HG02870 (cell line): Measurements from ENCODE around the gene GRM6.

ENCODE experiments used
- ATAC-seq: cut with Tn5 transposase; IDR thresholded peaks from one replicate; pipeline ENCODE4 v1.9.1; 2021; ENCODE audit warnings: mild to moderate bottlenecking, moderate library complexity; ENCODE audit not compliant: unreplicated experiment

GRM6 gene

DNA sequence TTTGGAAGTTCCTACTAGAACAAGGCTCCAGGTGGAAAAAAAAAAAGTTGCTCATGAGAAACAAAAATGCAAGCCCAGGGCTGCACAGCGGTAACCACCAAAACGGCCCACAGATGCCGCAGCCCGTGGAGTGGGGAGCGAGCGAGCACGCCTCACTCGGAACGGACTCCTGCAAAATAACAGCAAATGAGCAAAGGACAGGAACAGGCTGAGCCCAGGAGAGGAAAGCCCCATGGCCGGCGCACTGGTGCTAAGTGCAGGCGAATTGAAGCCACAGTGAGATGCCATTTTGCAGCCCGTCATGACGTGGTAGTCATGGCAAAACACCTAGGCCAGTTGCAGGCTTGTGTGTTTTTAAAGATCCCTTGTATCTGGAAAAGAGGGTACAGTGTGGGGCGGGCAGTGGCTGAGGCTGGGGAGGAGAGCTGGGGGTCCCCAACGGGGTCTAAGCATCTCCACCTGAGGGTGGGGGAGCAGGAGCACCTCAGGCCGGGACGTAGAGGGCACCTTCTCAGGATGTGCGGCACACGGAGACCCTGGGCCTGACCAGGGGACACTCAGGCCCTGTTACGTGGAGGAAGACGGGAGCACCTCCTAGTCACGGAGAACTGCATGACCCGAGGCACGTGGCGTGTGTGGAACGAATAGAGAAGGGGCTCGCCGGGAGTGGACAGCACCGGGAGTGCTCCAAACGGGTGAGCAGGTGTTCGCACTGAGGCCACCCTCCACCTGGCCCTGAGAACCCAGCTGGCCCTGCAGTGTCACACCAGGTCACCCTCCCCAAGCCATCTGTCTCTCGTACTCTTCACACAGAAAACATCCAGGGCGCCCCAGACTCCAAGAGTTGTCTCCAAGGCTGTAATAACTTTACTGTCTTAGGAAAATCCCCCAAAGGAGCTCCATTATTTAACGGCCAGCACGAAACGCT lies 10.7 kb downstream of the GRM6 start:
- ATAC-seq = no peak

DNA sequence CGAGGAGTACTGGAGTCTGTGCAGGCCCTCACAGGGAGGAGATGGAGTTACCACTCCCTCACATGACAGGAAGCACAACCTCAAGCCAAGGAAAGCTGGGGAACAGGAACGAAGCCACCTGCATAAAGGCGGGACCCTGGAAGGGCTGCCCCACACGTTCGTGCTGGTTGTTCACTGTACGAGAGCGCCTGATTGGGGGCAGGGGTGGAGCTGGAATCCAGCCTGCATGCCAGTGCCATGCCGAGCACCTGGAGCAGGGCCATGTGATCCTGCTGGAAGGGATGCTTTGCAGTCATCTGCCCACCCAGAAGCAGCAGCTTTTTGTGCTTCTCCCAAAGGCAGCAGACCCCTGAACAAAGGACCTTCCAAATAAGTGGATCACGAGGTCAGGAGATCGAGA lies 11.4 kb downstream of the GRM6 start:
- no peak for ATAC-seq

DNA sequence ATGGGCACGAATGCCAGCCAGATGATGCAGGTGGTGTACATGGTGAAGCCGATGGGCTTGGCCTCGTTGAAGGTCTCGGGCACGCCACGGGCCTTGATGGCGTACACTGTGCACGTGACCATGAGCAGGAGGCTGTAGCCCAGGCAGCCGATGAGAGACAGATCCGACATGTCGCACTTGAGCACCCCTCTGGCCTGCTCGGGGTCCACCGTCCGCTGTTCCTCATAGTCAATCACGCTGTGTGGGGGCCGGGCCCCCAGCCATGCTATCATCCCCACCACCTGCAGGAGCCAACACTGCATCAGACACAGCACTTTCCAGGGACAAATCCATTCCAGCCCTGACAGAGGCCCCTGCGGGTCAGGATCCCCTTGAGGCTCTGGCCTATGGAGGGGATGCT lies 12.2 kb downstream of the GRM6 start:
- ATAC-seq = no peak

DNA sequence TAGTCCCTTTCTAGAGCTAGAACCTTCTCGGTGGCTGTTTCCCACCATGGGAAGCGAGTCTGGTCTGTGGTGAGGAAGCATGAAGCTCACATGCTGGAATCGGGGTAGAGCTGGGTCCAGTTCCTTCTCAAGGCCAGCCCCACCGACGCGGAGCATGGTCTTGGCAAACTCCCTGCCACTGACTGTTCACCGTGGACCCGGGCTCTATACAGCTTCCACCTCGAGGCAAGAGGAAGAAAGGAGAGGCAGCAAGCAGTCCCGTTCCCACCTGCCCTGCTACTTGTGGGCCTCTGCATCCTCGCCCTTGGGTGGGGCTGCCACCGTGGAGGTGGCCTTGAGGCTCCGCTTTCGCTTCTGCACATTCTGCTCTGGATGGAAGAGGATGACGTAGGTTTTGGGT lies 13.7 kb downstream of the GRM6 start:
- ATAC-seq = no peak

DNA sequence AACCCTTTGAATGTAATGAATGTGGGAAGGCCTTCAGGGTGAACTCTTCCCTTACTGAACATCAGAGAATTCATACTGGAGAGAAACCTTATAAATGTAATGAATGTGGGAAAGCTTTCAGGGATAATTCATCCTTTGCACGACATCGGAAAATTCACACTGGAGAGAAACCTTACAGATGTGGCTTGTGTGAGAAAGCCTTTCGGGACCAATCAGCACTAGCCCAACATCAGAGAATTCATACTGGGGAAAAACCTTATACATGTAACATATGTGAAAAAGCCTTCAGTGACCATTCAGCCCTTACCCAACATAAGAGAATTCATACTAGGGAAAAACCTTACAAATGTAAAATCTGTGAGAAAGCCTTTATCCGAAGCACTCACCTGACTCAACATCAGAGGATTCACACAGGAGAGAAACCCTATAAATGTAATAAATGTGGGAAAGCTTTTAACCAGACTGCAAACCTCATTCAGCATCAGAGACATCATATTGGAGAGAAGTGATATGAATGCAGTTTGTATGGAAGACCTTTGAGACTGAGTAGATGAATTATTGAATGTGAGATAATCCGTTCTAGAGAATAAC lies 29.6 kb downstream of the GRM6 start:
- ATAC-seq = no peak

DNA sequence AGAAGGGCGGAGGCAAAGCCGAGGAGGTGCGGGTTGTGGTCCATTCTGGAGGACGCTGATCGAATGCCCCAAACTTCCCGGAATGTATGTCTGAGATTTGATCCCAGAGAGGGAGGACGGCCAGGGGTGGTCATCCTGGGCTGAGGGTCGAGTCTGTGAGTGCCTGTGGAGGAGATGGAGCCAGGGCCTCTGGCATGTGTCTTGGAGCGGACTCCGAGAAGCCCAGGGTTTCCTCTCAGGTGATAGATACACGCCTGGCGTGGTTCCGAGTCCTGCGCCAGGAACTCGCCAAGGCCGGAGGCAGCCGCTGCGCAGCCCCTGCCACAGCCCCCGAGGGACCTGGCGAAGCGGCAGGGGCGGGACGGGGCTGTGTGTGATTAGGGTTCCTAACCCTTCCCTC lies 53.8 kb downstream of the GRM6 start:
- no peak for ATAC-seq

DNA sequence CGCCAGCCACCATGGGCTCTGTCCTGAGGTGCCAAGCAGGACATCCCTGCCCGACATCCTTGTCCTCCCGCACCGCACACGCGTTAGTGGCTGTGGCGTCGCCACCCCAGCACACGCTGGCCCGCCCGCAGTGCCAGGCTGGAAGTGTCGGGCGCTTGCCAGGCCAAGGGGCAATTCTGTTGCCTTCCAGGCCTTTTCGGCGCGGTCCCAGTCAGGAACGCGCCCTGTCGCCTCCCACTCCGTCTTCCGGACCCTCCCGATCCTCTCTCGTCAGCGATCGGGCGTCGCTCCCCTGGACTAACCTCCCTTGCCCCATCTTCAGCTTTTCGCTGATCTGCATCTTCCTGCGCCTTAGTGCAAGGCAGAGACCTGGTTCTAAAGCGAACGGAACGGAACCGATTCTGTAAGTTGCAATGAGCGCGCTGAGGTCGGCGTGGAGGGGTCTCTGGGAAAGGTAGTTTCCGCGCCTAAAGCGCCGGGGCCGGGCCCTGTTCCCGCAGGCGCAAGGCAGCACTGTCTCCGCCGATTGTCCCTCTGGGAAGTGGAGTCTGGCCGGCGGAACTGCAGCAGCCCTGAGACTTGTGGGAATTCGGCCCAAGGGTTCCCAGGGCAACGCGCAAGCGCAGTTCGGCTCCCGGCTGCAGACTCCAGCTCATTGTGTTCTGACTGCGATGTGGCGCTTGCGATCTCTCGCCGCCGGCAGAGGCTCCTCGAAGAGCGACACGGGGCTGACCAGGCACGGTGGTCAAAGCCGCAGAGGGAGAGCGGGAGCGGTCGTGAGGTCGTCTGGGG lies 54.4 kb downstream of the GRM6 start, which contains the start of gene ZNF454:
Gene ZNF454, plus strand, starts transcription at position 630 of the 792 bp plus-strand sequence. CDS start 1,594 bp downstream, outside the sequence.
- ATAC-seq = no peak

DNA sequence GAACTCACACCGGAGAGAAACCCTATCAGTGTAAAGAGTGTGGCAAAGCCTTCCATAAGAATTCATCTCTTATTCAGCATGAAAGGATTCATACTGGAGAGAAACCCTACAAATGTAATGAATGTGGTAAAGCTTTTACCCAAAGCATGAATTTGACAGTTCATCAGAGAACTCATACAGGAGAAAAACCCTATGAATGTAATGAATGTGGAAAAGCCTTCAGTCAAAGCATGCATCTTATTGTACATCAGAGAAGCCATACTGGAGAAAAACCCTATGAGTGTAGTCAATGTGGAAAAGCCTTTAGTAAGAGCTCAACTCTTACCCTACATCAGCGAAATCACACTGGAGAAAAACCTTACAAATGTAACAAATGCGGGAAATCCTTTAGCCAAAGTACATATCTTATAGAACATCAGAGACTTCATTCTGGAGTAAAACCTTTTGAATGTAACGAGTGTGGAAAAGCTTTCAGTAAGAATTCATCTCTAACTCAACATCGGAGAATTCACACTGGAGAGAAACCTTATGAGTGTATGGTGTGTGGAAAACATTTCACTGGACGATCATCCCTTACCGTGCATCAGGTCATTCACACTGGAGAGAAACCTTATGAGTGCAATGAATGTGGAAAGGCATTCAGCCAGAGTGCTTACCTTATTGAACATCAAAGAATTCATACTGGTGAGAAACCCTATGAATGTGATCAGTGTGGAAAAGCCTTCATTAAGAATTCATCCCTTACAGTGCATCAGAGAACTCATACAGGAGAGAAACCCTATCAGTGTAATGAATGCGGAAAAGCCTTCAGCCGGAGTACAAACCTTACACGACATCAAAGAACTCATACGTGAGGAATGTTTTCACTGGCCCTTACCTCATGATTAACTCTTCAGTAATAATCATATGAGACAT lies 63.0 kb downstream of the GRM6 start:
- no peak for ATAC-seq
